ENCODE data around the gene CFC1. TPM values are rescaled to one million over a fixed set of nuclear protein-coding genes. Genes with fewer than 3 reads are reported as not detected.
"Not testable (repeated sequence)": the region's sequence is repeated elsewhere in the genome, so short reads cannot be mapped to it uniquely, and the experiment has no call there.

The CFC1 gene
- total RNA-seq, 1 experiment from 2014 or later = not detected

DNA sequence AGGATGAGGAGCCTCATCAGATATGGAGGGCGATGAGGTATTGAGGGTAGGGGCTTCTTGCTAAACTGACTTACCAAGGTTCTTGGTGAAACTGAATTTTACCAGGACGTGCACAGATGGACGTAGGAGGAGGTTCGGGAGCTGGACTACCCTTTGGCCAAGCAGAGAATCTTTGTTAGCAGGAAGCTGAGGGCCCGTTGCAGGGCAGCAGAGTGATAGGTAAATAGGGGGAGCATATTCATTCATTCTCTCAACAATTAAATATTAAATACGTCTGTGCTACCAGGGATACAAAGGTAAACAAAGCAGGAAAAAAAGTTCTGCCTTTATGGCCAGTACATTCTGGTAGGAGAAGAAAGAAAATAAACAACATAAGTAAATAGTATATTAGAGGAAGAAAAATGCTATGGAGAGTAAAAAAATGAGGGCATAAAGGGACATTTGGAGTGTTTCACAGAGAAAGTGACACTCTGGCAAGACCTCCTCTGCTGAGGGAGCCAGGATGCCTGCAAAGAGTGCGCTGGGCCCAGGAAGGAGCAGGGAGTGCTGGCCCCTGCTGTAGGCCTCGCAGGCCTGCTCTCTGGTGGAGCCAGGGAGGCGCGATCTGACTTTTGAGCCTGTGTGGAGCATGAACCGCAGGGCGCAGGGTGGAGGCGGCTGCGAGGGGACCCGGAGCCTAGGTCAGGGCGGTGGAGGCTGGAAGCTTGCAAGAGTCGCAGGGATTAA, 9.1 kb upstream of the CFC1 start:
- H3K4me3 ChIP-seq (ENCODE audit: low read depth in 2 of 2, low read length in 2 of 2); CTCF ChIA-PET; H3K9me3 ChIP-seq (ENCODE audit: control insufficient read depth, insufficient read depth, low read depth, low read length); H3K27ac ChIP-seq (ENCODE audit: low read length); BruUV-seq (replicated peaks); in situ Hi-C loops (cut with HindIII; ENCODE audit: low pct_unique_long_range_greater_than_20kb, low sequenced_read_pairs); H3K4me1 ChIP-seq (ENCODE audit: control insufficient read depth, insufficient read depth, low read length); ATAC-seq; DNase-seq (ENCODE audit: low read depth, low spot score); POLR2A ChIA-PET; intact Hi-C loops (cut with micrococcal nuclease; ENCODE audit: unreplicated experiment); H3K36me3 ChIP-seq (ENCODE audit: control insufficient read depth, insufficient read depth, low read length); H3K27me3 ChIP-seq (ENCODE audit: control insufficient read depth, insufficient read depth, low read length): not testable (repeated sequence)

DNA sequence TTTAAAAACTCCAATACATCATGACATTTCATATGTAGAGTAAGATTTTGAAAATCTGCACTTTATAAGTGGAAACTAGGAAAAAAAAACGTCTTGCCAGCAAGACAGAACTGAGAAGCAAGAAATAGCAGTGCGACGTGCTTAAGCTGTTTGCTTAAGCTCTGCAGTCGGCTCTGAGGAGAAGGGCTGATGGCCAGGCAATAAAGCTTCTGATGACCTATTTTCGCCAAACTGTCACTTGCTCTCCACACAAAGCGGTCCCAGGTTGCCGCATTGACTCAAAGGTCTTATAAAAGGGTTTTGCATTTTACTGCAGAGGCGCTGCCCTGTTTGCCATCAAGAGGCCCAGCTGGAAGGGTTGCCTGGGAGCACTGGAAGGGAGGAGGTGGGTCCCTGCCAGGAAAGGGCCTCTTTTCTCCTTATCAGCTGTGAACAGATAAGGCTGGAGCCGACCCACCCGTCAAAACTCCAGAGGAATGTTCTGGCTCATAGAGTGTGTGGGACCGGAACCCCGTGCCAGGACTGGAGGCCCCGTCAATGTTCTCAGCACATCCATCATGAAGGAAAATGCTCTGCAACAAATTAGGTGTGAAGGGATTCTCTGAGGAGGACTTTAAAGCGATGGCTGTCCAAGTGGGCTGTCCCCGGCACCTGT, 2.4 kb upstream of the CFC1 start:
- POLR2A ChIA-PET; H3K36me3 ChIP-seq (ENCODE audit: control insufficient read depth, insufficient read depth, low read length); H3K27me3 ChIP-seq (ENCODE audit: control insufficient read depth, insufficient read depth, low read length); DNase-seq (ENCODE audit: low read depth, low spot score); BruUV-seq (replicated peaks); H3K9me3 ChIP-seq (ENCODE audit: control insufficient read depth, insufficient read depth, low read depth, low read length); ATAC-seq; intact Hi-C loops (cut with micrococcal nuclease; ENCODE audit: unreplicated experiment); H3K27ac ChIP-seq (ENCODE audit: low read length); H3K4me1 ChIP-seq (ENCODE audit: control insufficient read depth, insufficient read depth, low read length); H3K4me3 ChIP-seq (ENCODE audit: low read depth in 2 of 2, low read length in 2 of 2); CTCF ChIA-PET; in situ Hi-C loops (cut with HindIII; ENCODE audit: low pct_unique_long_range_greater_than_20kb, low sequenced_read_pairs): not testable (repeated sequence)

- intact Hi-C loops (cut with micrococcal nuclease; ENCODE audit: unreplicated experiment); DNase-seq (ENCODE audit: low read depth, low spot score); H3K9me3 ChIP-seq (ENCODE audit: control insufficient read depth, insufficient read depth, low read depth, low read length); H3K4me1 ChIP-seq (ENCODE audit: control insufficient read depth, insufficient read depth, low read length); BruUV-seq (replicated peaks); H3K27me3 ChIP-seq (ENCODE audit: control insufficient read depth, insufficient read depth, low read length); H3K4me3 ChIP-seq (ENCODE audit: low read depth in 2 of 2, low read length in 2 of 2); H3K27ac ChIP-seq (ENCODE audit: low read length); POLR2A ChIA-PET; H3K36me3 ChIP-seq (ENCODE audit: control insufficient read depth, insufficient read depth, low read length); in situ Hi-C loops (cut with HindIII; ENCODE audit: low pct_unique_long_range_greater_than_20kb, low sequenced_read_pairs); CTCF ChIA-PET; ATAC-seq: not testable (repeated sequence)
Observed at GRCh38 chr2:130599926-130600325, 551 bp upstream of the CFC1 start.

DNA sequence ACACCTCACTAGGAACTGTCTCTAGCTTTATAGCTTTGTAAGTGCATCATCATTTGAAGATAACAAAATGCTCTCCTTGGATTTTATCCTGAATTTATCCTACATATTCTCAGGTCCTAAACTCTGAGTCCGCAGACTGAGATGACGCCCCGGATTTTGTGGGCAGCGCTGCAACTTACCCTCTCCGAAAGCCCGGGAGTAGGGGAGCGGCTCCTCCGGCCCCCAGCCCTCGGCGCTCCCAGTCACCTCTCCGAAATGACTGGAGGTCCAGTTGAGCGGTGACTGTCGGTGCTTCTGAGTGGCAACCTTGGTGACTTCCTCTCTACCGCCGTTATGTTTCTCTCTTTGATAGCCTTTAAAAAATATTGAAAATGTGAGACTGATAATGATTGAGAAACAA, 912 bp downstream of the CFC1 start:
- DNase-seq (ENCODE audit: low read depth, low spot score); ATAC-seq; H3K27ac ChIP-seq (ENCODE audit: low read length); H3K4me3 ChIP-seq (ENCODE audit: low read depth in 2 of 2, low read length in 2 of 2); H3K36me3 ChIP-seq (ENCODE audit: control insufficient read depth, insufficient read depth, low read length); H3K4me1 ChIP-seq (ENCODE audit: control insufficient read depth, insufficient read depth, low read length); POLR2A ChIA-PET; H3K27me3 ChIP-seq (ENCODE audit: control insufficient read depth, insufficient read depth, low read length); in situ Hi-C loops (cut with HindIII; ENCODE audit: low pct_unique_long_range_greater_than_20kb, low sequenced_read_pairs); CTCF ChIA-PET; intact Hi-C loops (cut with micrococcal nuclease; ENCODE audit: unreplicated experiment); H3K9me3 ChIP-seq (ENCODE audit: control insufficient read depth, insufficient read depth, low read depth, low read length); BruUV-seq (replicated peaks): not testable (repeated sequence)

DNA sequence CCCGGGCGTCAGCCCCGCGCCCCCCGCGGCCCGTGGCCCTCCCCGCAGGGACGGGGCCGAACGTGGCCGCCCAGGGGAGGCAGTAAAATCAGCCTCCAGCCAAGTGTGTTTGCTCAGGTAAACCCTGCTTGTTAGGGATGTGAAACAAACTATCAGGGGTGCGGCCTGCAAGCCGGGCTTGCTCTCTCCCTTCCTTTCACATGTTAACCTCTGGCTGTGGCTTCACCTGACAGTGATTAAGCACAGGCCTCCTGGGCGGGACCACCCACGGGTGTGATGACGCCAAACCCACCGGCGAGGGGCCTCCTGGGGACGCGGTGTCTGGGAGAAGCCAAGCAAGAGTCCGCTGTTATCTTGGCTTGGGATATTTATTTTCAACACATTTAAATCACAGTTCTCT, 1.4 kb downstream of the CFC1 start:
- in situ Hi-C loops (cut with HindIII; ENCODE audit: low pct_unique_long_range_greater_than_20kb, low sequenced_read_pairs); DNase-seq (ENCODE audit: low read depth, low spot score); H3K4me1 ChIP-seq (ENCODE audit: control insufficient read depth, insufficient read depth, low read length); CTCF ChIA-PET; H3K27ac ChIP-seq (ENCODE audit: low read length); ATAC-seq; H3K27me3 ChIP-seq (ENCODE audit: control insufficient read depth, insufficient read depth, low read length); POLR2A ChIA-PET; H3K9me3 ChIP-seq (ENCODE audit: control insufficient read depth, insufficient read depth, low read depth, low read length); intact Hi-C loops (cut with micrococcal nuclease; ENCODE audit: unreplicated experiment); H3K4me3 ChIP-seq (ENCODE audit: low read depth in 2 of 2, low read length in 2 of 2); BruUV-seq (replicated peaks); H3K36me3 ChIP-seq (ENCODE audit: control insufficient read depth, insufficient read depth, low read length): not testable (repeated sequence)

- intact Hi-C loops (cut with micrococcal nuclease; ENCODE audit: unreplicated experiment); H3K36me3 ChIP-seq (ENCODE audit: control insufficient read depth, insufficient read depth, low read length); H3K4me1 ChIP-seq (ENCODE audit: control insufficient read depth, insufficient read depth, low read length); H3K27ac ChIP-seq (ENCODE audit: low read length); in situ Hi-C loops (cut with HindIII; ENCODE audit: low pct_unique_long_range_greater_than_20kb, low sequenced_read_pairs); DNase-seq (ENCODE audit: low read depth, low spot score); H3K4me3 ChIP-seq (ENCODE audit: low read depth in 2 of 2, low read length in 2 of 2); BruUV-seq (replicated peaks); CTCF ChIA-PET; ATAC-seq; H3K9me3 ChIP-seq (ENCODE audit: control insufficient read depth, insufficient read depth, low read depth, low read length); H3K27me3 ChIP-seq (ENCODE audit: control insufficient read depth, insufficient read depth, low read length); POLR2A ChIA-PET: not testable (repeated sequence)
Observed at GRCh38 chr2:130596757-130597156, 2.6 kb downstream of the CFC1 start.

- H3K4me1 ChIP-seq (ENCODE audit: control insufficient read depth, insufficient read depth, low read length); intact Hi-C loops (cut with micrococcal nuclease; ENCODE audit: unreplicated experiment); H3K27me3 ChIP-seq (ENCODE audit: control insufficient read depth, insufficient read depth, low read length); POLR2A ChIA-PET; DNase-seq (ENCODE audit: low read depth, low spot score); H3K36me3 ChIP-seq (ENCODE audit: control insufficient read depth, insufficient read depth, low read length); in situ Hi-C loops (cut with HindIII; ENCODE audit: low pct_unique_long_range_greater_than_20kb, low sequenced_read_pairs); BruUV-seq (replicated peaks); H3K4me3 ChIP-seq (ENCODE audit: low read depth in 2 of 2, low read length in 2 of 2); H3K27ac ChIP-seq (ENCODE audit: low read length); H3K9me3 ChIP-seq (ENCODE audit: control insufficient read depth, insufficient read depth, low read depth, low read length); CTCF ChIA-PET; ATAC-seq: not testable (repeated sequence)
Observed at GRCh38 chr2:130594011-130594410, 5.4 kb downstream of the CFC1 start.

All from Panc1 (cell line).